Ishikawa (cell line): ENCODE measurements around the gene RLN2.

Experiments used
- CREB1 ChIP-seq: IDR thresholded peaks from 2 replicates; pipeline ENCODE4 v1.6.1; 2012; ENCODE audit warnings: low read depth
- EP300 ChIP-seq: IDR thresholded peaks from 2 replicates; pipeline ENCODE4 v1.6.1; 2012; ENCODE audit warnings: borderline replicate concordance
- MAX ChIP-seq: IDR thresholded peaks from 2 replicates; pipeline ENCODE4 v1.6.1; 2012
- NFIC ChIP-seq: IDR thresholded peaks from 2 replicates; pipeline ENCODE4 v1.6.1; 2012
- RAD21 ChIP-seq: IDR thresholded peaks from 2 replicates; pipeline ENCODE4 v1.6.1; 2012; ENCODE audit warnings: low read depth
- REST ChIP-seq: IDR thresholded peaks from 2 replicates; pipeline ENCODE4 v1.6.1; 2012; ENCODE audit warnings: low read depth, mild to moderate bottlenecking
- TAF1 ChIP-seq: IDR thresholded peaks from 2 replicates; pipeline ENCODE4 v1.6.1; 2012; ENCODE audit warnings: low read depth, mild to moderate bottlenecking
- TEAD4 ChIP-seq: IDR thresholded peaks from 2 replicates; pipeline ENCODE4 v1.6.1; 2012
- USF1 ChIP-seq: IDR thresholded peaks from 2 replicates; pipeline ENCODE4 v1.6.1; 2012
- YY1 ChIP-seq: IDR thresholded peaks from 2 replicates; pipeline ENCODE4 v1.6.1; 2012; ENCODE audit warnings: low read depth

GRCh38 chr9:5288591-5288990 is 15.9 kb downstream of the RLN2 start:
- no peak for TF ChIP-seq USF1
- no peak for TF ChIP-seq NFIC
- TF ChIP-seq MAX = no peak
- no peak for TF ChIP-seq EP300
- TF ChIP-seq TEAD4 = no peak
- no peak for TF ChIP-seq CREB1
- no peak for TF ChIP-seq YY1
- no peak for TF ChIP-seq REST
- no peak for TF ChIP-seq TAF1
- no peak for TF ChIP-seq RAD21
